H1 (cell line): ENCODE data around the gene CCDC154. TPM values are rescaled to one million over a fixed set of nuclear protein-coding genes. Genes with fewer than 3 reads are reported as not detected.

Experiments
- CHD7 ChIP-seq: fragments of 300-600 bp; sonication (generic); IDR thresholded peaks from 2 replicates; pipeline ENCODE4 v1.7.1; 2012; ENCODE audit warnings: low read length, moderate library complexity, mild to moderate bottlenecking, inconsistent platforms; ENCODE audit not compliant: insufficient replicate concordance
- EZH2 ChIP-seq: fragments of 200-600 bp; sonication (generic); IDR thresholded peaks from 2 replicates; pipeline ENCODE4 v1.7.1; 2012; ENCODE audit warnings: low read depth, mild to moderate bottlenecking, moderate library complexity, low read length, inconsistent platforms; ENCODE audit not compliant: severe bottlenecking
- HDAC2 ChIP-seq, 2 experiments: fragments of 300-600 bp in 1 of 2; sonication (generic) in 1 of 2; IDR thresholded peaks; 2 replicates each; pipeline ENCODE4 v1.6.1; 2011 to 2012; ENCODE audit warnings: low read depth in 2 of 2, low read length in 2 of 2, mild to moderate bottlenecking in 2 of 2, moderate library complexity in 2 of 2, borderline replicate concordance in 1 of 2, inconsistent platforms in 1 of 2
- JUND ChIP-seq: IDR thresholded peaks from 2 replicates; pipeline ENCODE4 v1.6.1; 2011; ENCODE audit warnings: mild to moderate bottlenecking, improper control_type of control experiment, low read length
- MAX ChIP-seq: IDR thresholded peaks from 2 replicates; pipeline ENCODE4 v1.6.1; 2012; ENCODE audit warnings: inconsistent platforms
- PHF8 ChIP-seq: fragments of 200-600 bp; sonication (generic); conservative IDR thresholded peaks from 2 replicates; pipeline ENCODE4 v1.7.1; 2012; ENCODE audit warnings: low read depth, mild to moderate bottlenecking, inconsistent platforms, low read length, moderate library complexity
- POLR2A ChIP-seq, 2 experiments: IDR thresholded peaks; 1 replicate in 1 of 2; 2 replicates in 1 of 2; pipeline ENCODE4 v1.6.1; 2011; ENCODE audit warnings: low read depth in 2 of 2, low read length in 2 of 2, mild to moderate bottlenecking in 2 of 2; ENCODE audit errors: control extremely low read depth in 1 of 2
- RBBP5 ChIP-seq: IDR thresholded peaks from 2 replicates; pipeline ENCODE4 v1.7.1; 2012; ENCODE audit warnings: low read depth, mild to moderate bottlenecking, inconsistent platforms, low read length, moderate library complexity, borderline replicate concordance
- RXRA ChIP-seq: IDR thresholded peaks from 2 replicates; pipeline ENCODE4 v1.6.1; 2011; ENCODE audit warnings: low read depth, mild to moderate bottlenecking, low read length, moderate library complexity; ENCODE audit not compliant: insufficient read depth
- SP1 ChIP-seq: IDR thresholded peaks from 2 replicates; pipeline ENCODE4 v1.6.1; 2011; ENCODE audit warnings: low read depth, low read length
- TBP ChIP-seq: IDR thresholded peaks from 2 replicates; pipeline ENCODE4 v1.6.1; 2011; ENCODE audit warnings: low read depth, low read length, improper control_type of control experiment
- TCF12 ChIP-seq: IDR thresholded peaks from 2 replicates; pipeline ENCODE4 v1.6.1; 2011; ENCODE audit warnings: low read depth, mild to moderate bottlenecking, low read length
- polyA plus RNA-seq, 7 experiments: library from polyadenylated mRNA; depleted of rRNA in 3 of 7; stranded (reverse) in 5 of 7; unstranded in 2 of 7; fragments of >200 nt in 5 of 7; fragments of 200-250 nt in 2 of 7; gene quantifications; 1 replicate in 5 of 7; 2 replicates in 1 of 7; 4 replicates in 1 of 7; pipeline versions ENCODE4 v1.2.1 to v1.2.3, GENCODE V29; 2011 to 2013; ENCODE audit warnings: missing spikeins in 2 of 7, mixed read lengths in 2 of 7
- total RNA-seq: library from RNA; stranded (reverse); fragmentation: NEBNext Ultra II Directional; extraction: Animal tissue kit (Norgen Biotek cat#: 25700); gene quantifications from 2 replicates; pipeline ENCODE4 v1.2.1, GENCODE V29; 2021

Gene CCDC154
- total and polyA plus RNA-seq, 2 of the 8 experiments (the other 6 are each of a cell fraction or from before 2014, with no cell fraction given), result 0.15 to 0.88 TPM

DNA sequence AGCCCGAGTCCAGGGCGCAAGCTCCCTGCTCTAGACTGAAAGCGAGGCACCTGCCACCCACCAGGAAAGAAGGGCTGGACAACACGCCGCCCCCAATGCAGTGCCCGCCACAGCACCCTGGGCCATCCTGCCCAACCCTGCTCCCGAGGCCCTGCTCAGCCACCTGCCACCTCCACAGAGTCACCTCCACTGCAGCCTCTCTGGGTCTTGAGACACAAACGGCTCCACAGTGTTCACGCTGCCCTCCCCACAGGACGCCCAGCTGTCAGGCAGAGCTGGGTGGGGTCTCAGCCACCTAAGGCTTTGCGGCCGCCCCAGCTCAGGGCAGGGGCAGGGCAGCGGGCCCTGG lies 21.2 kb upstream of the CCDC154 start (continued):
- no peak for TF ChIP-seq CHD7
- TF ChIP-seq RXRA, result no peak
- no peak for TF ChIP-seq TCF12
- no peak for TF ChIP-seq JUND
- no peak for TF ChIP-seq SP1
- no peak for TF ChIP-seq PHF8
- no peak for TF ChIP-seq HDAC2 (IDR thresholded peaks at IDR 0.05; ENCODE audit: borderline replicate concordance in 1 of 2, low read depth in 2 of 2, low read length in 2 of 2)
- TF ChIP-seq POLR2A (IDR thresholded peaks at IDR 0.05; ENCODE audit: control extremely low read depth in 1 of 2, low read depth in 2 of 2, low read length in 2 of 2), result no peak
- no peak for TF ChIP-seq TBP
- TF ChIP-seq RBBP5, result no peak
- no peak for TF ChIP-seq EZH2
- TF ChIP-seq MAX, result no peak
